ENCODE results near the gene MED12L. TPM values are rescaled to one million over a fixed set of nuclear protein-coding genes. Genes with fewer than 3 reads are reported as not detected.

Gene MED12L
- polyA plus RNA-seq, 1 of the 3 experiments (the other 2 are of a cell fraction): 0.03 TPM

GRCh38 chr3:151372063-151372820, 286.8 kb downstream of the MED12L start:
- Histone ChIP-seq H4K20me1 (ENCODE audit: insufficient read depth) (no peaks in the 10 kb centered on the region), H3K9ac (no peak overlapping the region), H2AFZ (ENCODE audit: low read depth) (no peak overlapping the region), H3K4me2 (no peak overlapping the region), H3K27ac (ENCODE audit: low read depth in 2 of 2, low read length in 1 of 2) (no peak overlapping the region), H3K27me3 (ENCODE audit: insufficient read depth) (no peaks in the 10 kb centered on the region), H3K4me3 (ENCODE audit: low read depth in 2 of 2, low read length in 1 of 2) (no peak overlapping the region), H3K79me2 (ENCODE audit: insufficient read depth) (no peaks in the 10 kb centered on the region), H3K36me3 (replicated peaks in 1 of 2; ENCODE audit: control insufficient read depth in 1 of 2, insufficient read depth in 2 of 2, low read length in 1 of 2) (no peaks in the 10 kb centered on the region), H3F3A (replicated peaks; ENCODE audit: insufficient read depth) (no peaks in the 10 kb centered on the region), H3K9me3 (0 out of 2 replicates have a peak, but pooled peaks cover 8% of the 10 kb centered on the region), H3K9me2 (no peaks in the 10 kb centered on the region), H3K4me1 (ENCODE audit: control insufficient read depth in 1 of 2, insufficient read depth in 2 of 2, low read depth in 1 of 2, low read length in 1 of 2) (no peaks in the 10 kb centered on the region)
- ChIA-PET CTCF (no interaction called here), POLR2A (no interaction called here)
- no peak for TF ChIP-seq FOSL2 (IDR thresholded peaks at IDR 0.05; ENCODE audit: borderline replicate concordance, low read depth)
- no peak for TF ChIP-seq RXRA (IDR thresholded peaks at IDR 0.05; ENCODE audit: borderline replicate concordance, low read depth)
- no peak for TF ChIP-seq SIN3A (IDR thresholded peaks at IDR 0.05; ENCODE audit: borderline replicate concordance, low read depth, low read length)
- no peak for TF ChIP-seq ELF1 (IDR thresholded peaks at IDR 0.05)
- no peak for TF ChIP-seq REST (IDR thresholded peaks at IDR 0.05; ENCODE audit: low read depth, low read length)
- no peak for TF ChIP-seq TEAD4 (IDR thresholded peaks at IDR 0.05; ENCODE audit: borderline replicate concordance, insufficient read depth)
- TF ChIP-seq MEF2A (IDR thresholded peaks at IDR 0.05; ENCODE audit: borderline replicate concordance, low read depth): no peak
- TF ChIP-seq CTCF (IDR thresholded peaks at IDR 0.05): no peak
- TF ChIP-seq TAF1 (IDR thresholded peaks at IDR 0.05; ENCODE audit: borderline replicate concordance, low read depth, low read length): no peak
- no peak for TF ChIP-seq USF1 (IDR thresholded peaks at IDR 0.05; ENCODE audit: borderline replicate concordance, low read depth)
- no peak for TF ChIP-seq POLR2AphosphoS5 (IDR thresholded peaks at IDR 0.05; ENCODE audit: low read depth, low read length)
- TF ChIP-seq PBX3 (IDR thresholded peaks at IDR 0.05): no peak
- TF ChIP-seq JUND (IDR thresholded peaks at IDR 0.05): no peak
- no peak for TF ChIP-seq RCOR1 (IDR thresholded peaks at IDR 0.05; ENCODE audit: low read length)
- TF ChIP-seq IRF3 (IDR thresholded peaks at IDR 0.05; ENCODE audit: low read depth, low read length): no peak
- TF ChIP-seq FOXM1 (IDR thresholded peaks at IDR 0.05; ENCODE audit: low read depth): no peak
- no peak for TF ChIP-seq CHD2 (IDR thresholded peaks at IDR 0.05; ENCODE audit: low read length, partially characterized antibody)
- TF ChIP-seq GABPA (IDR thresholded peaks at IDR 0.05; ENCODE audit: low read depth): no peak
- 50% methylated on average over 4 of the region's 4 CpGs for WGBS (ENCODE audit: low lambda C conversion rate)
- DNase-seq: no peak

Measured in SK-N-SH (cell line).